HG03159 (cell line): ENCODE measurements around the gene TTC32.

Source experiments
- ATAC-seq: cut with Tn5 transposase; IDR thresholded peaks from one replicate; pipeline ENCODE4 v1.9.1; 2021; ENCODE audit warnings: mild to moderate bottlenecking, moderate library complexity; ENCODE audit not compliant: unreplicated experiment

The TTC32 gene

GRCh38 chr2:19878268-19879046 is 23.3 kb downstream of the TTC32 start:
- no peak for ATAC-seq

GRCh38 chr2:19876751-19877150 is 25.0 kb downstream of the TTC32 start:
- ATAC-seq = no peak

- ATAC-seq = no peak
Observed at GRCh38 chr2:19875280-19875679, 26.5 kb downstream of the TTC32 start.

- no peak for ATAC-seq
Observed at GRCh38 chr2:19874726-19875125, 27.1 kb downstream of the TTC32 start.

DNA sequence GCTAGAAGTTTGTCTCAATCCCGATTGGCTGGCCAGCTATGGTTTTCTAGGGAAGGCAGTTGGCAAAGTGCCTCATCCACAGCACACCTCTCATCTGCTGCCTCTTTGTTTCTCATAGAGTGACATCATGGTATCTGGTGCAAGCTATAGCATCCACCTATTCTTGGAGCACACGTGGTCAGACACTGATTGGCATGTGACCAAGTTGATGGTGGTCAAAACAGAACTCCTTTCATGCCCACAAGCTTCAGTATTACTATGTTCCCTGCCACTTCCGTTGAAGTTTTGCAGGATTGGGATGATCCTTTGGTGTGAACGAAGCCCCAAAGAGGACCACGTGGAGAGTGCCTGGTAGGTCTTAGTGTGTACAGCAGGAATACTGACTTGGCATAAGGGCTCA is 28.8 kb downstream of the TTC32 start:
- ATAC-seq = no peak

GRCh38 chr2:19872302-19872701 is 29.5 kb downstream of the TTC32 start:
- no peak for ATAC-seq

DNA sequence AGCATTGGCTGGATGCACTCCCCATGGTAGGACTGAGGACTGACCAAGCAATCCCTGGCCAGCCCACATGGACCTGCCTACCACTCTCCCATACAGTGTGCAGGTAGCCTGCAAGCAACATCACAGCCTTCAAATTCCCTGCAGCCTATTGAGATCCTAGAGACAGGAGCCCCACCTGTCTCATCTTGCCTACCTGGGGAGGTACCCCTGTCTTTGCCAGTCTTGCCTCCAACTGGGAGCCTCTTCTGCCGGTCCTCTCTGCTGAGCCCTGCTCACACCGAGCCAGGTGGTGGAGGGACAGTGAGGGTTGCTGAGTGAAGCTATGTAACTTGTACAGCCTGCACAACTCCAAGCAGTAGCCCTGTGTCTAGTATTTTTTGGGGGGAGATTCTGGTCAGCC is 29.9 kb downstream of the TTC32 start:
- ATAC-seq = no peak

GRCh38 chr2:19870792-19871191 is 31.0 kb downstream of the TTC32 start:
- ATAC-seq = no peak

DNA sequence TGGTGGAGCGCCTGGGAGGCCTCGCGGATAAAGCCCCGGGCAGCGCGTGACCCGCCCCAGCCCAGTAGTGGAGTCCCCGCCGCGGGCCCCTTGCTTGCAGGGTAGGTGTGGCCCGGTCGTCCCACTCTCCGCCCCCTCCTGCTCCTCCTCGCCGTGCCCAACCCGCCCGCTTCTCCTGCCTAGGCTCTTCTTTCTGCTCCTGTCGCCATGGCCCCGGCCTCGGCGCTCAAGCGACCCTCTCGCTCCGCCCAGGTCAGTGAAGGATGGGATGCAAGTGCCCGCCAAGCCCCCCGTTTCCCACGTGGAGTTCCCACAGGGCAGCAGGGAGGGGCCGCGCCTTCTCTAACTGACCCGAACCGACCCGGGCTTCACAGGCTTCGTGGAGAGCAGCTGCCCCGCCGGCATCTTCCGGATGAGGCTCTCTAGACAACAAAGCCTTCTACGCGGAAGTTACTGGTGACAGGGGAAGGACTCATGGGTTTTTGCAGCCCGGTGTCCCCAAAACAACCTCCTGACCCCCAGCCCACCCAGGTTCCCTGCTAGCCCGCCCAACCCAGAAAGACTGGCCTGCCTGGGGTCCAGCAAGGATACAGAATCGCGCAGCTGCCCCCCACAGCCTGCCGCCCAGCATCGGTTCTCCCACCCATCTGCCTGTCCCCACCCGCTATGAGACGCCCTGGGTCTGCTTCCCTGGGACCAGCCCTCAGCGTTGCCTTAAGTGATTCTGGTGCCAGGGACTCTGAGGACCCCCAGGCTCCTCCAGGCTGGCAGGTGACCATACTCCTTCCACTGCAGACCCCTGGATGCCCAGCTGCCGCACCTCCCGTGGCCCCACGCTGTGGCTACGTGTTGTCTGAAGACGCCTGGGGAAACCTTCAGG is 32.8 kb downstream of the TTC32 start:
- ATAC-seq = peak; percentile 66

GRCh38 chr2:19868224-19868623 is 33.6 kb downstream of the TTC32 start:
- ATAC-seq = no peak

DNA sequence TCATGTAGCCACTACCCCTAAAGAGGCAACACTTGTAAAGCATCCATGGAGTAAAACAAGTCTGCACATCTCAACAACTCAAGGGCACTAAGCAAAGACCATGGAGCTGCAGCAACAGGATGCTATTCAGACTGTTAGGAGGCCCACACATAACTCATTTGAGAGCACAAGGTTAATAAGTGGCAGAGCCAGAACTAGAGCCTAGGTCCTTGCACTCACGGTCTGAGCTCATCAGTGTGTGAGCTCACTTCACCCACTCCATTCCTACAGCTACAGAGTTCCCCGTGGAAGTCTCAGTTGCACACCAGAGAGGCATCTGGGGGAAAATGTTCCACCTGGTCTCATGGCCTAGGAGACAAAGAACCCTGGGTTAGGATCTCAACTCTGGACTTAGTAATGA is 35.0 kb downstream of the TTC32 start:
- ATAC-seq = peak; percentile 34

- ATAC-seq = no peak
Observed at GRCh38 chr2:19865151-19865550, 36.6 kb downstream of the TTC32 start.

GRCh38 chr2:19864381-19864780 is 37.4 kb downstream of the TTC32 start:
- ATAC-seq = no peak

DNA sequence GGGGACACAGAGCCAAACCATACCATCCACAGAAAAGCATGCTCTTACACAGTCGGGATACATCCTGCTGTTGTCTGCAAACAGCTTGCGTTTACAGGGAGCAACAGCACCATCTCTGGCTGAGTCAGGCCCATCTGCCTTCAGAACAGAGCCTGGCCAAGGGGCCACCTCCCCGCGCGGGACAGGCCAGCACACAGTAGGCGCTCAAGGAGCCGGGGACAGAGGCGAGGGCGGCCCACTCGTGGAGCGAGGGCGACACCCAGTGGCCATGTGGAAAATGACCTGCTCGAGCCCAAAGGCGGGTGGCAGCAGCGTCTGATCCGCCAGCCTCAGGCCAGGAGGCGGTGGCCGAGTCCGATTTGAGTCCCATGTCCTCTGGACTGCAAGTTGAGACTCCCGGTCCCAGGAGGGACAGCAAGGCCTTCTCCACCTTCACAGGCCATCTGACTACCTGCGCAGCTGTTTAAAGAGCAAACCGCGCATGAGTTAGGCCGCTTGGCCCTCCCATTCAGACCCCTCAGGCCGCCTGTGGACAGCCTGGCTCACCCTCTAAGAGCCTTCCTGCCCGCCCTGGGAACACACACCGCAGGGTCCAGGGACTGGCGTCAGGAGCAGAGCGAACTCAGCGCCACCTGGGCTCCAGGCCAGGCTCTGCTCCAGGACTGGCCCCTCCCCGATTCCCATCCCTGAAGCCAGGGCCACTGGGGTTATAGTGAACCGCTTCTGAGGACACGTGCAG is 38.3 kb downstream of the TTC32 start:
- peak; percentile 72 for ATAC-seq

DNA sequence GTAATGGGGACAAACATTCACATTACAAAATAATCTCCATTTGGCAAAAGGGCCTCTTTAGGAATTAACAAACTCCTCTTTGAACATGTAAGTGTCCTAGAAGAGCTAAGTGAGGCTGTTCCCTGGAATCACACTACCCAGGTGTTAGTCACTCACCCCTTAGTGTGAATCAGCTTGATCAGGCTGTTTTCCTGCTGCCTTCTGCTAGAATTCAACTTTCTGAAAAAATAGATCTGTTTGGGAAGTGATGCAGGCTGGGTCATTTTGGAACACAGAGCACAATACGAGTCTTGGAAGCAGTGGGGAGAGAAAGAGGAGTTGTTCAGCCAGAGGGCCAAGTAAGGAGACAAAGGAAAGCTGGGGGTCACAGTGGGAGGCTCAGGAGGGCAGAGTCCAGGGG is 40.0 kb downstream of the TTC32 start:
- no peak for ATAC-seq

DNA sequence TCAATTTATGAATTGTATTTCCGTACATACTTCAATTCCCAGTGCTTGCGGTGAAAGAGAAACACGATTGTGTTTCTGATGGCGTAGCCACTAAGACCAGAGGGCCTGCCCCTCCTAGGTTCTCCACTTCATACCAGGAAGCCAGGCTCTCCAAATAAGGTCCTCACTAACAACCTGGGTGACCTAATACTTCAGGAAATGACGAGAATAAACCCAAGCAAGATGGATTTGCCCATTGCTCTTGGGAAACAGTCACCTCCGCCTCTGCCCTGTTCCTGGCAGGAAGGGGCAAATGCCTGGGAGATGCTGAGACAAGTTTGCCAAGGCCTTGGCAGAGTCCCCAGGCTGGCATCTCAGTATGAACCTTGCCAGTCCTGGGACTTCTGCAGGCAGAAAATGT is 41.8 kb downstream of the TTC32 start:
- no peak for ATAC-seq

DNA sequence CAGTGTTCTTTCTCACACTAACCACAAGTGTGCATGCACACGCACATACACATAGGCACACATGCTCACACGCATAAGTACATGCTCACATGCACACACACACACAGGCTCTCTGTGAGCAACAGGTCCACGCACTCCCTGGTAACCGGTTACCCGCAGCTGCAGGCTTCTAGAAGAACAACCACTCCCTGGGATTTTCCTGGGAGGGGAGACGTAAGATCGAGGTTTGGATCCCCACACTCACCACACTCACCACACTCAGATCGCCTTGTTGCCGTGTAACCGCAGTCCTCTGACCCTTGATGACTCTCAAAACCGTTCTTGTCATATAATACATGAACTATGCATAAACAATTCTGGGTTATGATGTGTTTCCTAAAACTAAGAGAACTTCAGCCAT is 42.2 kb downstream of the TTC32 start:
- ATAC-seq = no peak

GRCh38 chr2:19857806-19858205 is 44.0 kb downstream of the TTC32 start:
- no peak for ATAC-seq

DNA sequence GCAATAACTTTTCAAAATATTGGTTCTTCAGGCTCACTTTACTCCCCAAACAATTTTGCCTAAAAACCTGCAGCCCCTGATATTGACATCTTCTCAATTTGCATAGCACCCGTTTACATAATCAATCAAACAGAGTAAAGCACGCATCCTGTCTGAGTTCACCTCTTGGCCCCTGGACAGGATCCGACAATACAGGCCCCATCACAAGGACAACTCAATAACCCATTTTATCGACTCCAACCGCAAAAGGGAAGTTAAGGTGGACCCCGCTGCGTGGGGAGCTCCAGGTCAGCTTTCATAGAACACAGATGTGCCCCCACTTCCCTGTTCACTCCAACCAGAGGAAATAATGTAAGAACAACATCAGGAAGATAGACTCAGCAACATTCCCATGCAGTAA is 44.7 kb downstream of the TTC32 start:
- ATAC-seq = no peak

DNA sequence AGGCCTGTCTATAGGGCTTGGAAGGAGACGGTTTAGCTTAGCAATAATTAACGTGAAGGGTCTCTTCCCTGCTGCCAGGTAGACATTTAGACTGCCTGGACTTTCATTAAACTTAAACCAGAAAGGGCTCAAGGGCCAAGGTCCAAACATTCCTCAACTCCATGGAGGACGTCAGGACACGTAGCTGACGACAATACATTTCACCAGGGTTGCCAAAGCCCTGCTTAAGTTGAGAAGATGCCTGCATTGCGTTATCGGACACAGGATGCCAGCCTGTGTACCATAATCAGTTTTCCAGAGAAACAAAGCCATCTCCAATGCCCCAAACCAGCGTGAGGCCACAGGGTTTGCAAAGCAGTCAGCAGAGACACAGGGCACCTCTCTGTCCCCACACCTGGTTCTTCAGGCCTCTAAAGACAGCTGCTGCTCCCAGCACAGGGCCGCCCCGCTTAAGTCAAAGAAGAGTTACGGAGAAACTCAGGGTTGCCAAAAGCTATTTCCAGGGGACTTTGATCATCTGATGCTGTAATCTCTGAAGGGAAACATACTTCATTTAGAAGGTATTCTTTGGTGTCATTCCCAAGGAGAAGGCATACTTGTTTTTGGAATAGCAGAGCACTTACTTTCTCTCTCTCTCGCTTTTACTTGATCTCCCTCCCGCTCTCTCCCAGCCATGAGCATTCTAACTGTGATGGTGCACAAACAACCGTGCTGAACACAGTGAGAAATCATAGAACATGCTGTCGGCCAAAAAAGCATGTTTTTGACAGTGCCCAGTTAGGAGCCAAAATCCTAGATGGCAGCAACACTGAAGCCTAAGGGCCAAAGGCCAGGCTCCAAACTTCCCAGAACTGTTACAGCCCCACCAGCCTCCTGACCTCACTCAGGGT is 46.0 kb downstream of the TTC32 start:
- ATAC-seq = no peak
